Activated naive CD4-positive, alpha-beta T cell treated with Interleukin-2 at 50 U/mL for 16 hours (primary cell): ENCODE results near the gene RSBN1.
"Not testable (repeated sequence)": the region's sequence is repeated elsewhere in the genome, so short reads cannot be mapped to it uniquely, and the experiment has no call there.

Source experiments
- DNase-seq: peaks from one replicate; pipeline ENCODE4 v3.0.0-alpha.2; 2020

The RSBN1 gene

GRCh38 chr1:113811888-113812660 is at the start of gene RSBN1:
Gene RSBN1 (minus strand): TSS chr1:113812476. CDS start chr1:113812412, 64 bp downstream.
- DNase-seq, result peak; percentile 99

GRCh38 chr1:113861641-113862040 is 49.4 kb upstream of the RSBN1 start:
- no peak for DNase-seq

GRCh38 chr1:113860891-113861290 is 48.6 kb upstream of the RSBN1 start:
- DNase-seq, result no peak

- no peak for DNase-seq
Observed at GRCh38 chr1:113859478-113860175, 47.4 kb upstream of the RSBN1 start.

GRCh38 chr1:113858982-113859381 is 46.7 kb upstream of the RSBN1 start:
- DNase-seq, result no peak

- no peak for DNase-seq
Observed at GRCh38 chr1:113858418-113858817, 46.1 kb upstream of the RSBN1 start.

- no peak for DNase-seq
Observed at GRCh38 chr1:113857776-113858175, 45.5 kb upstream of the RSBN1 start.

- no peak for DNase-seq
Observed at GRCh38 chr1:113856401-113856790, 44.1 kb upstream of the RSBN1 start.

GRCh38 chr1:113855630-113856400 is 43.5 kb upstream of the RSBN1 start:
- no peak for DNase-seq

- no peak for DNase-seq
Observed at GRCh38 chr1:113854234-113854633, 42.0 kb upstream of the RSBN1 start.

- not testable (repeated sequence) for DNase-seq
Observed at GRCh38 chr1:113852694-113853093, 40.4 kb upstream of the RSBN1 start.

GRCh38 chr1:113850127-113850796 is 38.0 kb upstream of the RSBN1 start:
- no peak for DNase-seq

GRCh38 chr1:113849072-113849471 is 36.8 kb upstream of the RSBN1 start:
- no peak for DNase-seq

- no peak for DNase-seq
Observed at GRCh38 chr1:113846391-113847035, 34.2 kb upstream of the RSBN1 start.

- DNase-seq, result no peak
Observed at GRCh38 chr1:113836534-113836933, 24.3 kb upstream of the RSBN1 start.

GRCh38 chr1:113835686-113836290 is 23.5 kb upstream of the RSBN1 start:
- no peak for DNase-seq

GRCh38 chr1:113834716-113835115 is 22.4 kb upstream of the RSBN1 start:
- no peak for DNase-seq

GRCh38 chr1:113830039-113830438 is 17.8 kb upstream of the RSBN1 start:
- DNase-seq, result no peak

- DNase-seq, result no peak
Observed at GRCh38 chr1:113821916-113822315, 9.6 kb upstream of the RSBN1 start.

GRCh38 chr1:113818578-113818977 is 6.3 kb upstream of the RSBN1 start:
- DNase-seq, result no peak

- no peak for DNase-seq
Observed at GRCh38 chr1:113813218-113813617, 942 bp upstream of the RSBN1 start.

- DNase-seq, result peak; percentile 10
Observed at GRCh38 chr1:113812661-113813135, 422 bp upstream of the RSBN1 start.
